WTC11 (cell line): Measurements from ENCODE around the gene SPACA5.
"Not testable (repeated sequence)": the region's sequence is repeated elsewhere in the genome, so short reads cannot be mapped to it uniquely, and the experiment has no call there.

Experiments used
- ATF2 ChIP-seq: sonication (generic); formaldehyde crosslinking; IDR thresholded peaks from 2 replicates; pipeline ENCODE4 v1.8.1; 2022; ENCODE audit warnings: low read depth, missing genetic modification reagents, borderline replicate concordance
- ATF6 ChIP-seq: sonication (generic); formaldehyde crosslinking; IDR thresholded peaks from 2 replicates; pipeline ENCODE4 v1.8.1; 2023; ENCODE audit warnings: mild to moderate bottlenecking, missing genetic modification reagents
- CREB1 ChIP-seq: sonication (generic); formaldehyde crosslinking; IDR thresholded peaks from 2 replicates; pipeline ENCODE4 v1.8.0; 2023; ENCODE audit warnings: mild to moderate bottlenecking, missing genetic modification reagents
- CTCF ChIP-seq: fragments of 200-600 bp; IDR thresholded peaks from 2 replicates; pipeline ENCODE4 v1.8.0; 2022; ENCODE audit warnings: antibody characterized with exemption
- EMX1 ChIP-seq: fragments of 250-450 bp; sonication (Bioruptor Pico); IDR thresholded peaks from 2 replicates; pipeline ENCODE4 v1.8.0; 2021; ENCODE audit warnings: mild to moderate bottlenecking
- FOXK1 ChIP-seq: sonication (generic); formaldehyde crosslinking; IDR thresholded peaks from 2 replicates; pipeline ENCODE4 v1.8.0; 2022; ENCODE audit warnings: mild to moderate bottlenecking, moderate library complexity, missing genetic modification reagents
- MAX ChIP-seq: sonication (generic); formaldehyde crosslinking; IDR thresholded peaks from 2 replicates; pipeline ENCODE4 v1.8.0; 2022; ENCODE audit warnings: mild to moderate bottlenecking, missing genetic modification reagents
- NR3C1 ChIP-seq: sonication (generic); formaldehyde crosslinking; conservative IDR thresholded peaks from 2 replicates; pipeline ENCODE4 v1.8.1; 2023; ENCODE audit warnings: low read depth, mild to moderate bottlenecking, missing genetic modification reagents
- PREB ChIP-seq: sonication (generic); formaldehyde crosslinking; IDR thresholded peaks from 2 replicates; pipeline ENCODE4 v1.8.1; 2022; ENCODE audit warnings: mild to moderate bottlenecking, missing genetic modification reagents, moderate library complexity, borderline replicate concordance
- PRRX2 ChIP-seq: fragments of 250-450 bp; sonication (Bioruptor Pico); IDR thresholded peaks from 2 replicates; pipeline ENCODE4 v1.8.0; 2021; ENCODE audit warnings: mild to moderate bottlenecking
- ZNF263 ChIP-seq: sonication (generic); formaldehyde crosslinking; IDR thresholded peaks from 2 replicates; pipeline ENCODE4 v1.8.1; 2022; ENCODE audit warnings: low read depth, mild to moderate bottlenecking, moderate library complexity, missing genetic modification reagents
- ZNF396 ChIP-seq: fragments of 250-450 bp; sonication (Bioruptor Pico); IDR thresholded peaks from 2 replicates; pipeline ENCODE4 v1.8.0; 2021; ENCODE audit warnings: mild to moderate bottlenecking, moderate library complexity, borderline replicate concordance
- ZNF423 ChIP-seq: fragments of 250-450 bp; sonication (Bioruptor Pico); IDR thresholded peaks from 2 replicates; pipeline ENCODE4 v2.1.2; 2022; ENCODE audit warnings: mild to moderate bottlenecking, moderate library complexity

- TF ChIP-seq CREB1 (CRISPR knock-in tag); CTCF; EMX1 (CRISPR knock-in tag); ATF2 (CRISPR knock-in tag); NR3C1 (CRISPR knock-in tag); PRRX2; MAX (CRISPR knock-in tag); FOXK1 (CRISPR knock-in tag); ZNF423 (CRISPR knock-in tag); ZNF396; PREB (CRISPR knock-in tag); ZNF263; ATF6 (CRISPR knock-in tag): not testable (repeated sequence)
Measured at GRCh38 chrX:47961830-47962229, 45.0 kb upstream of the SPACA5 start.
